IPS DF 6.9 (cell line): ENCODE results near the gene CCT7.

Source experiments
- DNase-seq: peaks from one replicate; pipeline ENCODE4 v3.0.0-alpha.2; 2013; ENCODE audit warnings: low read depth, low spot score
- H3K27ac ChIP-seq: one replicate; pipeline ENCODE4 v1.5.1; 2013; ENCODE audit warnings: low read length, control low read depth
- H3K27me3 ChIP-seq: 2 replicates; pipeline ENCODE4 v1.6.1; 2013; ENCODE audit warnings: mild to moderate bottlenecking, low read length; ENCODE audit not compliant: control insufficient read depth, insufficient read depth
- H3K36me3 ChIP-seq: 2 replicates; pipeline ENCODE4 v1.6.1; 2013; ENCODE audit warnings: low read length; ENCODE audit not compliant: control insufficient read depth, insufficient read depth
- H3K4me1 ChIP-seq: 2 replicates; pipeline ENCODE4 v1.6.1; 2013; ENCODE audit warnings: low read length; ENCODE audit not compliant: control insufficient read depth, insufficient read depth
- H3K4me3 ChIP-seq: 2 replicates; pipeline ENCODE4 v1.5.1; 2013; ENCODE audit warnings: mild to moderate bottlenecking, low read length
- H3K9me3 ChIP-seq: 2 replicates; pipeline ENCODE4 v1.6.1; 2013; ENCODE audit warnings: low read length, inconsistent platforms; ENCODE audit not compliant: control insufficient read depth, insufficient read depth
- WGBS: extraction: QIAGEN DNeasy Blood & Tissue Kit; methylation state at CpG from one replicate; pipeline ENCODE4 v1.1.7; 2013; ENCODE audit warnings: mixed read lengths, missing lambda C conversion rate; ENCODE audit not compliant: insufficient read length, insufficient coverage; 5-methylcytosine and 5-hydroxymethylcytosine counted together

Gene CCT7

DNA sequence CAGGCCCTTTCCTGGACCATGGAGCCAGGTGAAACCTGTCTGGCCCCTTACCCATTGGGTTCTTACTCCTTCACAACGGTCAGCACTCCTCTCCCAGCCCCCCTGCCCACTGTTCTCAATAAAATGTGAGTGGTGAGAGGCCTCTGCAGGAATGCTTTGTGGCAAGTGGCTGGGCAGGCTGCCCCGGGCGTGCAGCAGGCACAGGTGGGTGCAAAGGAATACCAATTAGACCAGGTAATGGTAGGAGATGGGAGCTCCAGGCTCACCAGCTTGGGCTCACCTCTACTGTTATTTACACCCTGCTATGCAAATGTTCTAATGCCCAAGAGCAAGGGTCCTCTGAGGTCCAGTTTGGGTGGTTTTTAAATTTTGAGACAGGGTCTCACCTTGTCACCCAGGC is 7.0 kb upstream of the CCT7 start:
- no peak for DNase-seq
- Histone ChIP-seq H3K4me3 (no peak overlapping the region), H3K4me1 (no peaks in the 10 kb centered on the region), H3K9me3 (no peaks in the 10 kb centered on the region), H3K27ac (no peak overlapping the region), H3K27me3 (no peaks in the 10 kb centered on the region), H3K36me3 (peaks cover 13% of the 10 kb centered on the region)
- WGBS, result no CpG with 5 or more reads among the region's 3 CpGs

DNA sequence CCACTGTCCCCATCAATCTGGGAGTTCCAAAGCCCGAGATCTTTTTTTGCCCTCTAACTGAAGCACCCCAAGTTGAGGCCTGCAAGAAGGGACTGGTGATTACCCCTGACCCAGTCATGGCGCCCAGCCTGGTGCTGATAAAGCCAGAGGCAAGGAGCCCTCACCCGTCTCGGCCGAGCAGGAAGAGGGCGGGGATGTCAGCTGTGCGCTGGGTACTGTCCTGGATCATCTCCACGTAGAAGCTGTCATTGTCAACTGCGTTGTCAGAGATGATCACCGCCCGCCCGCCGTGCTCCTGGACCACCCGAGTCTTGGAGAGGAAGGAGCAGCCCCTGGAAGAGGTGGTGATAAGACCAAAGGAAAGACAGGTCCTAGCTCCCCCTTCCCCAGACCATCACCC is 5.5 kb upstream of the CCT7 start:
- H3K4me1 ChIP-seq, result peaks cover 2% of the 10 kb centered on the region; the same call in 1 of the 2 replicates
- no peak overlapping the region for H3K27ac ChIP-seq
- H3K36me3 ChIP-seq, result peaks cover 6% of the 10 kb centered on the region
- no peaks in the 10 kb centered on the region for H3K9me3 ChIP-seq
- no peak overlapping the region for H3K4me3 ChIP-seq
- WGBS, result no CpG with 5 or more reads among the region's 14 CpGs
- no peaks in the 10 kb centered on the region for H3K27me3 ChIP-seq
- DNase-seq, result no peak

DNA sequence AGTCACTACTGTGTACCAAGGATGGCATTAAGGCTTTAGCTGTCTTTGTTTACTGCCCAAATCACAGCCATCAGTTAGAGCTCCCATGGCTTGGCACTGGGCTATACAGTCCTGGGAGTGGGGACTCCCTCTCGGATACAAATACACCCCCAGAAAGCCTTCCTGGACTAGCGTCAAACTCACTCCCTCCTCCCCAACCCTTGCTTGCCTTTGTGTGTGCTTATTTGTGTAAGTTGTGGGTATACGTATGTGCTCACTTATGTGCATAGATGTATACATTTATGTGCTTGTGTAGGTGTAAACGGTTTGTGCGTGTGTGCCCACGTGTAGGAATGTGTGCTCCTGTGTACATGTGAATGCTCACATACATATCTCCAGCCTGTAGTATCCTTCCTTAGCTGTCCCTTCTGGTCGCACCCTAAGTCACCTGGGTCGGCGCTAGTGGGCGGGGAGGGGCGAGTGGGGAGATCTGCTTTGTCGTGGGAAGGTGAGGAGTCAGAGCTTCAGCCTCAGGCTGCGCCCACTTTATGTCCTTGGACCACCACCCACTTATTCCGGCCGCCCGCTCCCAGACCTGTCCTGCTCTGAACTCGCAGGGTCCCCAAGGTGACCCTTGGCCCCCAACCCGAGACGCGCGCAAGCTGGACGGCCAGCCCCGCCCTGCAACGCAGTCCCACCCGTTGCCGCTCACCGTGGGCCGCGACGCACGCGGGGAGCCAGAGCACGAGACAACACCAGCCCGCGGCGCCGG is 1.5 kb upstream of the CCT7 start:
- Histone ChIP-seq H3K4me3 (peak overlapping the region; percentile 74), H3K9me3 (no peaks in the 10 kb centered on the region), H3K36me3 (no peaks in the 10 kb centered on the region), H3K27me3 (no peaks in the 10 kb centered on the region), H3K27ac (no peak overlapping the region), H3K4me1 (peaks cover 2% of the 10 kb centered on the region; the same call in 1 of the 2 replicates)
- WGBS, result no CpG with 5 or more reads among the region's 37 CpGs
- no peak for DNase-seq

DNA sequence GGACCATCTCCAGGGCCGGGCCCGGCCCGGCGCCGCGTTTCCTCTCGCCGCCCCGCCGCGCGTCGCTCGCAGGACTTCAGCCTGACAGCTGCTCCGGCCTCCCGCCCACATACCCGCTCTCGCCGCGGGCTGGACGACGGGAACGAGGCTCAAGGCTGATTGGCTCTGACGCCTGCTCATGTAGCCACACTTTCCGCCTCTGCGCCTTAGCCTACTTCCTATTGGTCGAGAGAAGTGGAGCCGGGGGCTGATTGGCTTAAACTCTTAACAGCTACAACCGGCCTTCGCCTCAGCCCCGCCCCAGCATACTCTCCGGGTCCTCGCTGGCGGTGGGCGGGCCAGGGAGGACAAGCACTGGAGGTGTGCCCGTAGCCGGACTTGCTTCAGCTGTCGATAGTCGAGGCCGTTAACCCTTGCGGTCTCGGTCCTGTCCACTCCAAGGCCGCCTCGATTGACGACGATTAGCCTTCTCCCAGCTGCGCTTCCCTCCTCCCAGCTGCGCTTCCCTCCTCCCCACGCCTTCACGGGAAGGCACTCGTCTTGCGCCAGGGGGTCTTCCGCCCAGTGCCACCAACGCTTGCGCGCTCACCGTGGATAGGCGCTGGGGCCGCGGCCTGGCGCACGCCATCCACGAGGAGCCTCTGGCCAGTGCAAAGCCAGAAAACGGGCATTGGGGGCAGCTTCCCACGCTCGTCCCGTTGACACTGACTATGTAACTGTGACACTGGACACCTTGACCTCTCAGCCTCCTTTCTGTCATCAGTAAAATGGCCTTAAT is 765 bp upstream of the CCT7 start, which contains the start of gene PRADC1:
TSS of gene PRADC1 (minus strand) at position 86 of the 778 bp plus-strand sequence. CDS start at position 7, 79 bp downstream.
- no peak within 1 kb of the TSS for H3K27ac ChIP-seq
- peak within 1 kb of the TSS; percentile 78 for H3K4me3 ChIP-seq
- peak; percentile 98 for DNase-seq
- H3K27me3 ChIP-seq, result no peaks in the 10 kb centered on the region
- H3K36me3 ChIP-seq, result no peaks in the 10 kb centered on the region
- H3K9me3 ChIP-seq, result no peaks in the 10 kb centered on the region
- peaks cover 2% of the 10 kb centered on the region; the same call in 1 of the 2 replicates for H3K4me1 ChIP-seq
- WGBS, result no CpG with 5 or more reads among the region's 67 CpGs

DNA sequence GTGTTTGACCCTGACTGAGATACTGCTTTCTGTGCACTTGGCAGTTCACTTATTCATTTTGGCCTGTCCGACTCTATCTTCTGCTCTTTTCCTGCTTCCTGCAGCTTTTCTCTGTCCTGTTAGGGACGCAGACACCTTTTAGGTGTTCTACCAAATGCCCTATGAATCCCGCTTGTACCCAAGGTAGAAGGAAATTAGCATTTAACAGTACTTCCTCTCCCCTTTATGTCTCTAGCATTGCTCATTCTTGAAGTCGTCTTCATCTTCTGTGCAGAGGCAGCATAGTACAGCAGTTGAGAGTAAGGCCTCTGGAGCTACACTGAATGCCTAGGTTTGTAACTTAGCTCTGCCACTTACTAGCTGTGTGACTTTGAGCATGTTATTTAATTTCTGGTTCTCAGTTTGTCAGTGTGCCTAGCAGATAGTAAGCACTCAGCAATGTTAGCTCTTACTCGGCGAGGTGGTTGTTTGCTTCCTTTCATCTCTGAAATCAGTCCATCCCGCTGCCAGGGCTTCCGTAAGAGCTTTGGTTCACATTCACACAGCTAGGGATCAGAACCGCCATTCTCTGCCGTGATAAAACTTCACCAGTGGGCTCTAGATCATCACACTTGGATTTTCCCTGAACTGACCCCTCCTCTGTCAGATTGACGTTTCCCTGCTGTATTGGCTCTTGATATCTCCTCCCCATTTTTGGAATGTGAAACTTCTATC is 1.4 kb downstream of the CCT7 start:
- Histone ChIP-seq H3K9me3 (no peaks in the 10 kb centered on the region), H3K27ac (no peak overlapping the region), H3K27me3 (no peaks in the 10 kb centered on the region), H3K4me3 (peak overlapping the region; percentile 78; the same call in 1 of the 2 replicates), H3K4me1 (peaks cover 2% of the 10 kb centered on the region; the same call in 1 of the 2 replicates), H3K36me3 (peaks cover 4% of the 10 kb centered on the region; the same call in 1 of the 2 replicates)
- WGBS, result no CpG with 5 or more reads among the region's 11 CpGs
- DNase-seq, result no peak

DNA sequence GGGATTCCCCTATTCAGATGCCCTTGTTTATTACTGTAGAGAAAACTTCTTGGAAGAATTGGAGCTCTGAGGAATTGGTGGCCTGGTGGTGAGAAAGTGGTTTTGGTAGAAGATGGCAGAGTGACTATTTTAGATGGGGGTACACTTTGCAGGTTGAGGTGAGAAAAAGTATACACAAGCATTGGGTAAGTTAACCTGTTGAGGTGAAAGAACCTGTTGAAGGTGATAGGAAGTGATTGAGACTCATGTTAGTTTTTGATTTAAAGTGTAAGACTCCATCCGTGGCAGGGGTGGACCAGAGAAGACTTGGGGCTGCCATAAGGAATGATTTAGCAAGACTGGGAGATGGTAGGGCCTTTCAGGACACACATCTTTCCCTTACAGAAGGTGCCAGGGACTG is 3.1 kb downstream of the CCT7 start:
- no peak for DNase-seq
- no CpG with 5 or more reads among the region's 1 CpG for WGBS
- Histone ChIP-seq H3K36me3 (peaks cover 4% of the 10 kb centered on the region; the same call in 1 of the 2 replicates), H3K4me1 (peaks cover 2% of the 10 kb centered on the region; the same call in 1 of the 2 replicates), H3K4me3 (no peak overlapping the region), H3K27ac (no peak overlapping the region), H3K9me3 (no peaks in the 10 kb centered on the region), H3K27me3 (no peaks in the 10 kb centered on the region)

DNA sequence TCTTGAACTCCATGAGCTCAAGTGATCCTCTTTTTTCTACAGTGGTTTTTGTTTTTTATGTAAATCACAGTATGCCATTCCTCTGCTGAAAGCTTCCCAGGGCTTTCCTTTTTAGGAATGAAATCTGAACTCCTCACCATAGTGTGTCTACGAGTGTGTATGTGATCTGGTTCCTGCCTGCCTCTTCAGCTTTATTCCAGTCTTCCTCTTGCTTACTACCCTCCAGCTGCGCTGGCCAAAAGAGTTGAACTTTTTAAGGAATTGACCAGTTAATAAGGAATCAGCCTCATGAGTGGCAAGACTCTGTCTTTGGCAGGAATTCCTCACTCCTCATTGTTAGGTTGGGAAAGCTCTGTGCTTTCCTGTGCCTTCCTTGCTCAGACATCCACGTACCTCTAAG is 4.0 kb downstream of the CCT7 start:
- no peaks in the 10 kb centered on the region for H3K9me3 ChIP-seq
- H3K4me1 ChIP-seq, result no peaks in the 10 kb centered on the region; the same call in 1 of the 2 replicates
- no peak for DNase-seq
- H3K36me3 ChIP-seq, result peaks cover 9% of the 10 kb centered on the region; the same call in 1 of the 2 replicates
- no CpG with 5 or more reads among the region's 3 CpGs for WGBS
- H3K27ac ChIP-seq, result no peak overlapping the region
- H3K27me3 ChIP-seq, result no peaks in the 10 kb centered on the region
- H3K4me3 ChIP-seq, result no peak overlapping the region

DNA sequence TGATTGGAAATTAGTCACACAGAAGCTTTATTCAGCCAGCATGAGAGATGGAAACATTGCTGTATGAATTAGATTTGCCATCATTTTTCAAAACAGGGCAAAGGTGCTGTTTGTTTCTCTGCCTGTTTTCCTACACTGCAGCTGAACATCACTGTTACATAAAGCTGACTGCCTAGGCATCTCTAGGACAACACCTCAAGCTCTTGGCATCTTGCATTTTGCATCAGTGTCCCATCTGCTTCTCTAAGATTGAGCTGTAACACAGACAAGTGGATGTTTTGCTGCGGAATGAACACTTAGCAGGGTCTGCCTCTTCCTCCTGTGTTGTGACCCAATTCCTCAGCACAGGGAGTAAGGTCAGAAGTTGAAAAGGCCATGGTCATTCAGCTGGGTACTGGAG is 4.9 kb downstream of the CCT7 start:
- H3K4me1 ChIP-seq, result no peaks in the 10 kb centered on the region; the same call in 1 of the 2 replicates
- no peak overlapping the region for H3K27ac ChIP-seq
- H3K9me3 ChIP-seq, result no peaks in the 10 kb centered on the region
- H3K36me3 ChIP-seq, result peaks cover 10% of the 10 kb centered on the region
- H3K27me3 ChIP-seq, result no peaks in the 10 kb centered on the region
- H3K4me3 ChIP-seq, result no peak overlapping the region
- DNase-seq, result no peak
- WGBS, result no CpG with 5 or more reads among the region's 1 CpG

DNA sequence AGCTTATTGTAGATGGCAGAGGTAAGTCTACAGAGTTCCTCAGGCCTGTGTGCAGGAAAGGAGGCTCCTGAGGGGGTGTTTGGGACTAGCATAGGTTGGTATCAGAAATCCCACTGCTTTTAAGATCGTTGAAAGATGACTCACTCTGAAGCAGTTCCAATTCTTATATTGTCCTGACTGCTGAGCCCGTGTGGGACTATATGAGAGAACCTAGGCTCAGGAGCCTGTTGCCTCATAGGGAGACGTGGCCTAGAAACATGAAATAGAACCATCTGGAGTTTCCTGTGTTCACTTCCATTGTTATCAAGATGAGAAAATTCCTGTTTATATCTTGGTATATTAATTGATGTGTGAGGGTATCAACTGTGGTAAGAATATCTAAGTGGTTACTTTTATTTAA is 5.7 kb downstream of the CCT7 start:
- Histone ChIP-seq H3K4me3 (no peak overlapping the region), H3K4me1 (no peaks in the 10 kb centered on the region; the same call in 1 of the 2 replicates), H3K27me3 (no peaks in the 10 kb centered on the region), H3K9me3 (no peaks in the 10 kb centered on the region), H3K36me3 (peaks cover 18% of the 10 kb centered on the region), H3K27ac (no peak overlapping the region)
- no CpG with 5 or more reads among the region's 3 CpGs for WGBS
- no peak for DNase-seq
